Measurements from ENCODE around the gene S100A6.
"Not testable (repeated sequence)": the region's sequence is repeated elsewhere in the genome, so short reads cannot be mapped to it uniquely, and the experiment has no call there.

S100A6 gene

DNA sequence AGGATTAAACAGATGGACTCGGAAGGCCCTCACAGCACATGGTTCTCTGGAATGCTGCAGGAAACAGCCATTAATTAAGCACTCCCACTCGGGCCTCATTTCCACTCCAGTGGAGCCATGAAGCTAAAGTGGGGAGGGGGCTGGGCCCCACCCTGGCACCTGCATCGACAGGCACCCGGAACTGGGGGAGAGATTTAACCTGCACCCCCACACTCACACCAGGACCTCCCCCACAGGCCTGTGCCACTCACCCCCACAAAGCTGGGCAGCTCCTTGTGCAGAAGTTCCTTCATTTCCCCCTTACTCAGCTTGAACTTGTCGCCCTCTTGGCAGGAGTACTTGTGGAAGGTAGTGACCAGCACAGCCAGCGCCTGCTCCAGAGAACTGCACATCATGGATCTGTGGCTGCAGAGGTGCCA is 27.7 kb upstream of the S100A6 start:
- Histone ChIP-seq H3K9me2 (replicated peaks; ENCODE audit: insufficient read depth, low read length) (no peaks in the 10 kb centered on the region), H4K20me1 (ENCODE audit: low read depth, low read length) (no peaks in the 10 kb centered on the region), H2AFZ (ENCODE audit: low read depth, low read length, severe bottlenecking) (no peak overlapping the region), H3K4me2 (ENCODE audit: low read depth, low read length, poor library complexity, severe bottlenecking) (no peak overlapping the region), H3K4me3 (ENCODE audit: insufficient read depth, low read length, poor library complexity, severe bottlenecking) (no peak overlapping the region), H3K9me3 (ENCODE audit: insufficient read depth, low read length) (no peaks in the 10 kb centered on the region), H3K27me3 (ENCODE audit: low read length) (no peaks in the 10 kb centered on the region), H3K36me3 (ENCODE audit: low read length) (no peaks in the 10 kb centered on the region), H3K27ac (ENCODE audit: low read depth, low read length) (no peak overlapping the region), H3K9ac (ENCODE audit: low read length) (no peak overlapping the region), H3F3A (ENCODE audit: insufficient read depth) (no peaks in the 10 kb centered on the region), H3K79me2 (ENCODE audit: insufficient read depth, low read length) (no peaks in the 10 kb centered on the region)
- no peak for TF ChIP-seq EZH2phosphoT487 (conservative IDR thresholded peaks at IDR 0.05; ENCODE audit: low read length)
- TF ChIP-seq, protein P1, sequence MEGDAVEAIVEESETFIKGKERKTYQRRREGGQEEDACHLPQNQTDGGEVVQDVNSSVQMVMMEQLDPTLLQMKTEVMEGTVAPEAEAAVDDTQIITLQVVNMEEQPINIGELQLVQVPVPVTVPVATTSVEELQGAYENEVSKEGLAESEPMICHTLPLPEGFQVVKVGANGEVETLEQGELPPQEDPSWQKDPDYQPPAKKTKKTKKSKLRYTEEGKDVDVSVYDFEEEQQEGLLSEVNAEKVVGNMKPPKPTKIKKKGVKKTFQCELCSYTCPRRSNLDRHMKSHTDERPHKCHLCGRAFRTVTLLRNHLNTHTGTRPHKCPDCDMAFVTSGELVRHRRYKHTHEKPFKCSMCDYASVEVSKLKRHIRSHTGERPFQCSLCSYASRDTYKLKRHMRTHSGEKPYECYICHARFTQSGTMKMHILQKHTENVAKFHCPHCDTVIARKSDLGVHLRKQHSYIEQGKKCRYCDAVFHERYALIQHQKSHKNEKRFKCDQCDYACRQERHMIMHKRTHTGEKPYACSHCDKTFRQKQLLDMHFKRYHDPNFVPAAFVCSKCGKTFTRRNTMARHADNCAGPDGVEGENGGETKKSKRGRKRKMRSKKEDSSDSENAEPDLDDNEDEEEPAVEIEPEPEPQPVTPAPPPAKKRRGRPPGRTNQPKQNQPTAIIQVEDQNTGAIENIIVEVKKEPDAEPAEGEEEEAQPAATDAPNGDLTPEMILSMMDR (IDR thresholded peaks at IDR 0.05; ENCODE audit: insufficient read depth, low read length, poor library complexity, severe bottlenecking): no peak

DNA sequence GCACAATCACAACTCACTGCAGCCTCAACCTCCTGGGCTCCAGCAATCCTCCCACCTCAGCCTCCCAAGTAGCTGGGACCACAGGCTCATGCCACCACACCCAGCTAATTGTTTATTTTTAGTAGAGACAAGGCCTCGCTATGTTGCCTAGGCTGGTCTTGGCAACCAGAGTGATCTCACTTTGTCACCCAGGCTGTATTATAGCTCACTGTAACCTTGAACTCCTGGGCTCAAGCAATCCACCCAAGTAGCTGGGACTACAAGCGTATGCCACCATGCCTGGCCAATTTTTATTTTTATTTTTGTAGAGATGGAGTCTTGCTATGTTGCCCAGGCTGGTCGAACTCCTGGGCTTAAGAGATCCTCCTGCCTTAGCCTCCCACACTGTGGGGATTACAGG is 26.2 kb upstream of the S100A6 start:
- not testable (repeated sequence) for H3K27ac ChIP-seq (ENCODE audit: low read depth, low read length); H3K36me3 ChIP-seq (ENCODE audit: low read length); H3K4me3 ChIP-seq (ENCODE audit: insufficient read depth, low read length, poor library complexity, severe bottlenecking); H3K79me2 ChIP-seq (ENCODE audit: insufficient read depth, low read length); H4K20me1 ChIP-seq (ENCODE audit: low read depth, low read length); H3F3A ChIP-seq (ENCODE audit: insufficient read depth); H3K4me2 ChIP-seq (ENCODE audit: low read depth, low read length, poor library complexity, severe bottlenecking); H2AFZ ChIP-seq (ENCODE audit: low read depth, low read length, severe bottlenecking); H3K27me3 ChIP-seq (ENCODE audit: low read length); H3K9me2 ChIP-seq (replicated peaks; ENCODE audit: insufficient read depth, low read length); H3K9ac ChIP-seq (ENCODE audit: low read length); H3K9me3 ChIP-seq (ENCODE audit: insufficient read depth, low read length)

DNA sequence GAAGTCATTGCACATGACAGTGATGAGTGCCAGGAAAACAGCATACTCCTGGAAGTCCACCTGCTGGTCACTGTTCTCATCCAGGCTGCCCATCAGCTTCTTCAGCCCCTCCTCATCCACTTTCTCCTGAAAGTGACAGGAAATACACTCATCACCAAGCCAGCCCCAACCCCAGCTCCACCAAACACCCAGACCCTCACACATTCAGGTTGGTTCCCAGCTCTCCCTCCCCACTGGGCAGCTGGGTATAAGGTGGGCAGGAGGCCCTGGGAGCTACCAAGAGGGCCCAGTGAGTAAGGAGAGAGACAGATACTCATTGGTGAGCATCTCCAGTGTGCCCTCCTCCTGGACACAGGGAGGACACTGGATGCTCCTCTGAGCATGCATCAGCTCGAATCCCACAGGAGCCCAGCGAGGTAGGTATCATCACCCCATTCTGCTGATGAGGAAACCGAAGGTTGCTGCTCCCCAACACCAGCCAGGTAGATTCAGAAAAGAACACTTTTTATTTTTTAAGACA is 25.7 kb upstream of the S100A6 start:
- no peak overlapping the region for H3K4me2 ChIP-seq (ENCODE audit: low read depth, low read length, poor library complexity, severe bottlenecking)
- TF ChIP-seq EZH2phosphoT487 (conservative IDR thresholded peaks at IDR 0.05; ENCODE audit: low read length): no peak
- TF ChIP-seq, protein P1 (IDR thresholded peaks at IDR 0.05; ENCODE audit: insufficient read depth, low read length, poor library complexity, severe bottlenecking): no peak
- H3K9ac ChIP-seq (ENCODE audit: low read length): no peak overlapping the region
- no peaks in the 10 kb centered on the region for H3K9me2 ChIP-seq (replicated peaks; ENCODE audit: insufficient read depth, low read length)
- H3K79me2 ChIP-seq (ENCODE audit: insufficient read depth, low read length): no peaks in the 10 kb centered on the region
- H3K9me3 ChIP-seq (ENCODE audit: insufficient read depth, low read length): no peaks in the 10 kb centered on the region
- H3K27me3 ChIP-seq (ENCODE audit: low read length): no peaks in the 10 kb centered on the region
- no peaks in the 10 kb centered on the region for H3F3A ChIP-seq (ENCODE audit: insufficient read depth)
- H4K20me1 ChIP-seq (ENCODE audit: low read depth, low read length): no peaks in the 10 kb centered on the region
- no peaks in the 10 kb centered on the region for H3K36me3 ChIP-seq (ENCODE audit: low read length)
- H3K27ac ChIP-seq (ENCODE audit: low read depth, low read length): no peak overlapping the region
- no peak overlapping the region for H2AFZ ChIP-seq (ENCODE audit: low read depth, low read length, severe bottlenecking)
- H3K4me3 ChIP-seq (ENCODE audit: insufficient read depth, low read length, poor library complexity, severe bottlenecking): no peak overlapping the region

DNA sequence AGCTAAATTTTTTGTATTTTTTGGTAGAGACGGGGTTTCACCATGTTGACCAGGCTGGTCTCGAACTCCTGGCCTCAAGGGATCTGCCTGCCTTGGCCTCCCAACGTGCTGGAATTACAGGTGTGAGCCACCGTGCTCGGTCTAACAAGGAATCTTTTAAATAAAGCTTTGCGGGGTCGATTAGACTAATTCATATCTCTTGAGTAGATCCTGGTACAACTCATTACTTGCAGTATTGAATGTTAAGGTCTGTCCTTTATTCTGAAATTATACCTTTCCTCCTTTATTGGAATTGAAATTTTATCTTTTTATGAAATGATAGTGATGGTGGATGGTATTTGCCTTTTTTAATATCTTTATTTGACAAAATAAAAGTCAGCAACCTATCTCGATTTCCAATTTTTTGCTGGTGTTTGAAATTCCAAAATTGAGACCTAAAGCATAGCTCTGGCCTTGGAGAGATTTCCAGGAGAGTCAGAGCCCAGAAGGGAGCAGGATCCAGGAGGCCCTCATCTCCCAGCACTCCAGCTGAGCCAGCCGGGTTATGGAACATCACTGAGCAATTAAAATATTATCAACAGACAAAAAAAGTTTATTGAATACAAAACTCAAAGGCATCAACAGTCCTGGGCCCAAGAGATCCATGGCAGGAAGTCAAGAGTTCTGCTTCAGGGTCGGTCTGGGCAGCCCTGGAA is 25.1 kb upstream of the S100A6 start:
- H3K9me3 ChIP-seq (ENCODE audit: insufficient read depth, low read length): no peaks in the 10 kb centered on the region
- no peak overlapping the region for H3K27ac ChIP-seq (ENCODE audit: low read depth, low read length)
- H3F3A ChIP-seq (ENCODE audit: insufficient read depth): no peaks in the 10 kb centered on the region
- H4K20me1 ChIP-seq (ENCODE audit: low read depth, low read length): no peaks in the 10 kb centered on the region
- H3K9ac ChIP-seq (ENCODE audit: low read length): no peak overlapping the region
- H3K79me2 ChIP-seq (ENCODE audit: insufficient read depth, low read length): no peaks in the 10 kb centered on the region
- H3K4me3 ChIP-seq (ENCODE audit: insufficient read depth, low read length, poor library complexity, severe bottlenecking): no peak overlapping the region
- no peaks in the 10 kb centered on the region for H3K9me2 ChIP-seq (replicated peaks; ENCODE audit: insufficient read depth, low read length)
- no peak overlapping the region for H3K4me2 ChIP-seq (ENCODE audit: low read depth, low read length, poor library complexity, severe bottlenecking)
- no peak for TF ChIP-seq EZH2phosphoT487 (conservative IDR thresholded peaks at IDR 0.05; ENCODE audit: low read length)
- TF ChIP-seq, protein P1 (IDR thresholded peaks at IDR 0.05; ENCODE audit: insufficient read depth, low read length, poor library complexity, severe bottlenecking): no peak
- H2AFZ ChIP-seq (ENCODE audit: low read depth, low read length, severe bottlenecking): no peak overlapping the region
- no peaks in the 10 kb centered on the region for H3K27me3 ChIP-seq (ENCODE audit: low read length)
- H3K36me3 ChIP-seq (ENCODE audit: low read length): no peaks in the 10 kb centered on the region
